Left lung (tissue), 10 donors: ENCODE data around the gene ZBTB17. TPM values are rescaled to one million over a fixed set of nuclear protein-coding genes. Genes with fewer than 3 reads are reported as not detected.

Experiments
- ATAC-seq: fragments of 200-7000 bp; cut with Tn5 transposase; one replicate; pipeline ENCODE4 v1.9.1; 2020; ENCODE audit warnings: moderate library complexity
- DNase-seq, 4 donors: peaks; one replicate each; pipeline ENCODE4 v3.0.0-alpha.2; 2013 to 2020
- H3K27ac ChIP-seq, 2 donors: fragments of 200-600 bp; sonication (generic) in 1 of 2; one replicate each; pipeline versions ENCODE4 v1.5.0 to v1.8.0; 2020 to 2021
- H3K27me3 ChIP-seq, 2 donors: fragments of 200-600 bp; sonication (generic) in 1 of 2; one replicate each; pipeline versions ENCODE4 v1.5.0 to v1.8.0; 2020 to 2021
- H3K36me3 ChIP-seq, 2 donors: fragments of 200-600 bp; sonication (generic) in 1 of 2; one replicate each; pipeline versions ENCODE4 v1.5.0 to v1.8.0; 2020 to 2021
- H3K4me1 ChIP-seq, 2 donors: fragments of 200-600 bp; one replicate each; pipeline ENCODE4 v1.8.0; 2021
- H3K4me3 ChIP-seq, 2 donors: fragments of 200-600 bp; sonication (generic) in 1 of 2; one replicate each; pipeline versions ENCODE4 v1.5.0 to v1.8.0; 2020 to 2021; ENCODE audit warnings: mild to moderate bottlenecking in 1 of 2
- H3K9me3 ChIP-seq, 2 donors: fragments of 200-600 bp; sonication (generic) in 1 of 2; one replicate each; pipeline versions ENCODE4 v1.5.0 to v1.8.0; 2020 to 2021
- CTCF ChIP-seq, 2 donors: fragments of 200-600 bp; sonication (generic) in 1 of 2; IDR thresholded peaks; one replicate each; pipeline versions ENCODE4 v1.5.0 to v1.8.0; 2021; ENCODE audit warnings: antibody characterized with exemption in 2 of 2
- intact Hi-C, 2 donors: fragments of 100-400 bp; cut with DNase I; formaldehyde crosslinking; loops; one replicate each; pipeline versions ENCODE4 v1.11.2 to v1.14.2; 2022
- polyA plus RNA-seq, 6 donors: library from polyadenylated mRNA; unstranded; fragments of 120-200 nt; gene quantifications; one replicate each; pipeline ENCODE4 v1.2.1, GENCODE V29; 2013; ENCODE audit not compliant: insufficient read length in 6 of 6
- total RNA-seq, 2 donors: library from RNA; stranded (reverse); fragmentation: NEBNext Ultra II Directional; extraction: Animal tissue kit (Norgen Biotek cat#: 25700); gene quantifications; one replicate each; pipeline ENCODE4 v1.2.1, GENCODE V29; 2021
- donor health status: DM: no; HTN: yes; CAD: no.
- donor health status: DM: no; HTN: no; CAD: no.

Gene ZBTB17
- total and polyA plus RNA-seq, 8 donors = 27.4 to 46.5 (median 33.1) TPM

- Histone ChIP-seq H3K27me3 (no peaks in the 10 kb centered on the region), H3K9me3 (no peaks in the 10 kb centered on the region), H3K4me3 (peak overlapping the region; percentile 74 to 89), H3K27ac (peak overlapping the region; percentile 45 to 77), H3K36me3 (peaks cover 5 to 24% of the 10 kb centered on the region in 2 donors), H3K4me1 (peaks cover 6 to 27% of the 10 kb centered on the region in 2 donors)
- DNase-seq (peak in 3 of 4 donors; percentile 51 to 88 (median 54)), ATAC-seq (peak; percentile 81)
- intact Hi-C loops = no loop called here
- TF ChIP-seq CTCF (IDR thresholded peaks at IDR 0.05) = no peak
Measured at GRCh38 chr1:15975358-15975804, 520 bp downstream of the ZBTB17 start.

DNA sequence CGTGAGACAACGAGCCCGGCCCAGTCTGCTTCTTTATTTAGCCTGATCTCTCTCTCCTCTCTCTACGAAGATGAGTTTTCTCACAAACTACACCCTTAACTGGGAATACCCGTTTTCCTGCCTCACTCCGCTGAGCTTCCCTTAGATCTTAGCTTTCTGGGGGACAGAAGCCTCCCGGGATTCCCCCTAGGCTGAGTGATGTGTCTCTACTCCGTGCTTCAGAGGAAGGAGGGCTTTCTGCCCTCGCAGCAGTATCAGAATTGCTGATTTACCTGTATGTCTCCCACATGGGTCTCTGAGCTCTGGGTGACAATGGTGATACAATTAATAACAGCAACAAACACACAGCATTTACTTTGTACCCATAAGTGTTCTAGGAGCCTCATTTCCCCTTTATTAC lies 1.0 kb downstream of the ZBTB17 start:
- no peak for TF ChIP-seq CTCF (IDR thresholded peaks at IDR 0.05)
- DNase-seq (no peak), ATAC-seq (no peak)
- Histone ChIP-seq H3K27ac (peak overlapping the region in 1 of 2 donors; percentile 77), H3K4me1 (peaks cover 6 to 27% of the 10 kb centered on the region in 2 donors), H3K9me3 (no peaks in the 10 kb centered on the region), H3K4me3 (peak overlapping the region; percentile 74 to 89), H3K36me3 (peaks cover 5 to 29% of the 10 kb centered on the region in 2 donors), H3K27me3 (no peaks in the 10 kb centered on the region)
- intact Hi-C loops = no loop called here

DNA sequence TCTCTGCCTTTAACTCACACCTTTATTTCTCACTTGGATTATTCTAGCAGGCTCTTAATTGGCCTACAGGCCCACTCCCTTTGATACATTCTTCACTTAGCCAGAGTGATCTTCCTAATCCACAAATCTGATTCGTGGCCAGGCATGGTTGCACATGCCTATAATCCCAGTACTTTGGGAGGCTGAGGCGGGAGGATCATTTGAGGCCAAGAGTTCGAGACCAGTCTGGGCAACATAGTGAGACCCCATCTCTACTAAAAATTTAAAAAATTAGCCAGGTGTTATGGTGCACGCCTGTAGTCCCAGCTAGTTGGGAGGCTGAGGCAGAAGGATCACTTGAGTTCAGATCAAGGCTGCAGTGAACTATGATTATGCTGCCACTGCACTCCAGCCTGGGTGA lies 2.1 kb downstream of the ZBTB17 start:
- TF ChIP-seq CTCF (IDR thresholded peaks at IDR 0.05) = no peak
- H3K9me3 ChIP-seq = no peaks in the 10 kb centered on the region
- H3K36me3 ChIP-seq = peaks cover 5 to 40% of the 10 kb centered on the region in 2 donors
- intact Hi-C loops = no loop called here
- no peak for ATAC-seq
- H3K4me1 ChIP-seq = peaks cover 6 to 27% of the 10 kb centered on the region in 2 donors
- H3K27me3 ChIP-seq = no peaks in the 10 kb centered on the region
- no peak for DNase-seq
- H3K4me3 ChIP-seq = no peak overlapping the region
- H3K27ac ChIP-seq = no peak overlapping the region

DNA sequence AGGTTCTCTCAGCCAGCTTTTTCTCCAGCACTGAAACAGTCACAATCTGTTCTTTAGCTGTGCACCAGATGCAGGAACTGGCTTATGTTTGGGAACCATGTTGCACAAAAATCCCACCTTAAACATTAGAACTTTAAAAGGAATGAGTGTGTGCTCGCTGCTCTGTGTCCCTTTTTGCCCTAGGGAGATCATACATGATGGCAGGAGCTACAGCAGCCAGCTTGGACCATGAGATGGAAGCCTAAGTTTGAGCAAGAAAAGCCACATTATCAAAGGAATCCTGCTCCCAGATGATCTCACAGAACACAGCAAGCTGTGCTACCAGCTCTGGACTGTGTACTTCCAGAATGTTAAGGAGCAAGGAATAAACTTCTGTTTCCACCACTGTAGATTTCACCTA lies 3.5 kb downstream of the ZBTB17 start:
- Histone ChIP-seq H3K27ac (no peak overlapping the region), H3K9me3 (no peaks in the 10 kb centered on the region), H3K27me3 (no peaks in the 10 kb centered on the region), H3K36me3 (peaks cover 5 to 46% of the 10 kb centered on the region in 2 donors), H3K4me3 (no peak overlapping the region), H3K4me1 (peaks cover 6 to 39% of the 10 kb centered on the region in 2 donors)
- ATAC-seq (no peak), DNase-seq (no peak)
- TF ChIP-seq CTCF (IDR thresholded peaks at IDR 0.05) = no peak
- intact Hi-C loops = no loop called here

DNA sequence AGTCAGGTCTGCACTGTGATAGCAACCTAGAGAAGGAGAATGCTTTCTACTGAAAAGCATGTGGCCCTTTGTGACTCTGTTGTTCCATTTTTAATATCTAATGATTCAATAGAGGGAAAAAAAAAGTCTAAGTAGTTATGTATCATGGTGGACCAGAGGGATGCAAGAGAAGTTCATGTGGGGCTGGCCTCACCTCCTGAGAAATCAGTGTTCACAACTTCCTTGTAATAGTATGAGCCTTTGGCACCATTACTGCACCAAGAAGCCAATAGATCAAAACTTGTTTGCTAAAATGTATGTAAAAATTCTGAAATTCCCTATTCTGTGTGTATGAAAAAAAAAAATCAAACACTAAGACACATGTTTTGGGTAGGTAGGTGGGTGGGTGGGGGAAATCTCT lies 5.0 kb downstream of the ZBTB17 start:
- no peak for ATAC-seq
- peaks cover 5 to 46% of the 10 kb centered on the region in 2 donors for H3K36me3 ChIP-seq
- no peak for DNase-seq
- H3K27me3 ChIP-seq = no peaks in the 10 kb centered on the region
- H3K4me1 ChIP-seq = peaks cover 8 to 49% of the 10 kb centered on the region in 2 donors
- no peak overlapping the region for H3K4me3 ChIP-seq
- TF ChIP-seq CTCF (IDR thresholded peaks at IDR 0.05) = no peak
- intact Hi-C loops = no loop called here
- H3K27ac ChIP-seq = no peak overlapping the region
- no peaks in the 10 kb centered on the region for H3K9me3 ChIP-seq
